ENCODE results near the gene MAB21L3. TPM values are rescaled to one million over a fixed set of nuclear protein-coding genes. Genes with fewer than 3 reads are reported as not detected.

MAB21L3 gene
- total RNA-seq, 1 experiment from 2014 or later = 1.4 TPM

DNA sequence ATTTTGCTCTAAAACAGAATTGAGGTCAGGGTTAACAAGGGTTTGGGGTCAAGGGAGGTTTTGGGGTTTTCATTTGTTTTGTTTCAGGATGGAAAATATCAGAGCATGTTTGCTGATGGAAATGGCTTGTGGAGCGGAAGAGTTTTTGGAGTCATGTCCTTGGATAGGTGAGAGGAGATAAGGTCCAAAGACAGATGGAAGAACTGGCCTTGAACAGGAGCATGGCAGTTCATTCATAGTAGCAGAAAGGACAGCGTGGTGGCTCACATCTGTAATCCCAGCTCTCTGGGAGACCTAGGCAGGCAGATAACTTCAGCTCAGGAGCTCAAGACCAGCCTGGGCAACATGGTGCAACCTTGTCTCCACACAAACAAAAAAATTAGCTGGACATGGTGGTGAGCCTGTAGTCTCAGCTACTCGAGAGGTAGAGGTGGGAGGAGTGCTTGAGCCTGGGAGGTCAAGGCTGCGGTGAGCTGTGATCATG is 65.1 kb downstream of the MAB21L3 start:
- no peaks in the 10 kb centered on the region for H3K9me3 ChIP-seq (ENCODE audit: low read length)
- no peaks in the 10 kb centered on the region for H4K20me1 ChIP-seq (ENCODE audit: low read length)
- no peak overlapping the region for H3K9ac ChIP-seq (ENCODE audit: low read length)
- no peaks in the 10 kb centered on the region for H3K79me2 ChIP-seq (ENCODE audit: low read length)
- no peak overlapping the region for H3K4me3 ChIP-seq (ENCODE audit: low read length)
- no TSS peak for BruUV-seq (replicated peaks)
- ChIA-PET CTCF (no interaction called here), POLR2A (ENCODE audit: unreplicated experiment) (no interaction called here)
- no peak for ATAC-seq
- TF ChIP-seq EZH2 (IDR thresholded peaks at IDR 0.05; ENCODE audit: low read length, unreplicated experiment) (no peak), EZH2phosphoT487 (IDR thresholded peaks at IDR 0.05; ENCODE audit: borderline replicate concordance, low read length) (no peak)
- TF ChIP-seq, protein P1, sequence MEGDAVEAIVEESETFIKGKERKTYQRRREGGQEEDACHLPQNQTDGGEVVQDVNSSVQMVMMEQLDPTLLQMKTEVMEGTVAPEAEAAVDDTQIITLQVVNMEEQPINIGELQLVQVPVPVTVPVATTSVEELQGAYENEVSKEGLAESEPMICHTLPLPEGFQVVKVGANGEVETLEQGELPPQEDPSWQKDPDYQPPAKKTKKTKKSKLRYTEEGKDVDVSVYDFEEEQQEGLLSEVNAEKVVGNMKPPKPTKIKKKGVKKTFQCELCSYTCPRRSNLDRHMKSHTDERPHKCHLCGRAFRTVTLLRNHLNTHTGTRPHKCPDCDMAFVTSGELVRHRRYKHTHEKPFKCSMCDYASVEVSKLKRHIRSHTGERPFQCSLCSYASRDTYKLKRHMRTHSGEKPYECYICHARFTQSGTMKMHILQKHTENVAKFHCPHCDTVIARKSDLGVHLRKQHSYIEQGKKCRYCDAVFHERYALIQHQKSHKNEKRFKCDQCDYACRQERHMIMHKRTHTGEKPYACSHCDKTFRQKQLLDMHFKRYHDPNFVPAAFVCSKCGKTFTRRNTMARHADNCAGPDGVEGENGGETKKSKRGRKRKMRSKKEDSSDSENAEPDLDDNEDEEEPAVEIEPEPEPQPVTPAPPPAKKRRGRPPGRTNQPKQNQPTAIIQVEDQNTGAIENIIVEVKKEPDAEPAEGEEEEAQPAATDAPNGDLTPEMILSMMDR (conservative IDR thresholded peaks at IDR 0.05; ENCODE audit: low read depth, low read length) = no peak
- no peak overlapping the region for H3K27ac ChIP-seq (ENCODE audit: low read length)
- H3K27me3 ChIP-seq (ENCODE audit: low read length) = 0 out of 2 replicates have a peak, but pooled peaks cover 7% of the 10 kb centered on the region
- H3K36me3 ChIP-seq (ENCODE audit: low read depth, low read length) = no peaks in the 10 kb centered on the region
- H3K4me1 ChIP-seq (ENCODE audit: insufficient read depth, low read length) = no peaks in the 10 kb centered on the region
- H3K9me2 ChIP-seq (replicated peaks; ENCODE audit: low read length) = no peaks in the 10 kb centered on the region
- no peak for DNase-seq
- no peak overlapping the region for H3K4me2 ChIP-seq (ENCODE audit: low read length)
- intact Hi-C loops (cut with micrococcal nuclease) = no loop called here
- no peak overlapping the region for H2AFZ ChIP-seq (ENCODE audit: low read length)
- no peaks in the 10 kb centered on the region for H3F3A ChIP-seq (ENCODE audit: low read length, unreplicated experiment)

DNA sequence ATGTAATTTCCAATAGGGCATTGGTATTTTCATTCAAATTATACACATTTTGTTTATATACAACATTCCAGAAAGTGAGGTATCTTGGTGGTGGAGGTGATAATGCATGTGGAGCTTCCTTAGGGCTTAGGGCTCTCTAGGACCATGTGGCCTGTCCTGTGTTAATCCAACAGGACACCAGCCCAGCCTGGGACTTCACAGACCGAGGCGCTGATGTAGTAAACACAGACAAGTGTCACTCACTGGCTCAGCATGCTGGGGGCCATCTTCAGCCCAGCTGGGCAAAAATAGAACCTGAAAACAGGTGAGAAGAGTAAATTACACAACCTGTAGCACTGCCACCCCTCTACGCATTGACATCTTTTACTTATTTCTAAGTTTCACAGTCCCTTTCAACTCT is 66.7 kb downstream of the MAB21L3 start:
- Histone ChIP-seq H3K27me3 (ENCODE audit: low read length) (peaks cover 9% of the 10 kb centered on the region), H3K36me3 (ENCODE audit: low read depth, low read length) (no peaks in the 10 kb centered on the region), H3K27ac (ENCODE audit: low read length) (no peak overlapping the region), H3K9me3 (ENCODE audit: low read length) (no peaks in the 10 kb centered on the region), H3K4me2 (ENCODE audit: low read length) (no peak overlapping the region), H3K79me2 (ENCODE audit: low read length) (no peaks in the 10 kb centered on the region), H4K20me1 (ENCODE audit: low read length) (no peaks in the 10 kb centered on the region), H3F3A (ENCODE audit: low read length, unreplicated experiment) (no peaks in the 10 kb centered on the region), H3K9me2 (replicated peaks; ENCODE audit: low read length) (no peaks in the 10 kb centered on the region), H2AFZ (ENCODE audit: low read length) (no peak overlapping the region), H3K9ac (ENCODE audit: low read length) (no peak overlapping the region), H3K4me1 (ENCODE audit: insufficient read depth, low read length) (no peaks in the 10 kb centered on the region), H3K4me3 (ENCODE audit: low read length) (no peak overlapping the region)
- DNase-seq (no peak), ATAC-seq (no peak)
- POLR2A ChIA-PET (ENCODE audit: unreplicated experiment) = no interaction called here
- BruUV-seq (replicated peaks) = no TSS peak
- CTCF ChIA-PET = no interaction called here
- intact Hi-C loops (cut with micrococcal nuclease) = no loop called here
- no peak for TF ChIP-seq EZH2 (IDR thresholded peaks at IDR 0.05; ENCODE audit: low read length, unreplicated experiment)
- no peak for TF ChIP-seq EZH2phosphoT487 (IDR thresholded peaks at IDR 0.05; ENCODE audit: borderline replicate concordance, low read length)
- TF ChIP-seq, protein P1 (conservative IDR thresholded peaks at IDR 0.05; ENCODE audit: low read depth, low read length) = no peak

DNA sequence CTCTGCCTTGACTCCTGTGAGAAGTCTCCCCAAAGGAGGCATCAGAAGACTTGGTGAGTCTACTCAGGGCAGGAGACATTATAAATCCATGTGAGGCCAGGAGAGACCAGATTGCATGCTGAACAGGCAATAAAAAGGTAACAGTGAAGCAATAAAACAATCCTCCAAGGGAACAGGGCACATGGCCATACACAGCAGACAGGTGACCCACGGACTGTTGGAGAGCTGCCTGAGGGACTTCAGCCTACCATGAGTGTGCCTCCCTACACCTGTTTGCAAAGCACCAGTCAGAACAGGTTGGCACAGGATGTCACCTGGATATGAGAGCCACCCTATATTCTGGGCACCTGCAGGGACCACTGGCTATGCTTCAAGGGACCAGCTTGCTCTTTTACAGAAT is 67.6 kb downstream of the MAB21L3 start:
- Histone ChIP-seq H3K9ac (ENCODE audit: low read length) (no peak overlapping the region), H3K9me3 (ENCODE audit: low read length) (no peaks in the 10 kb centered on the region), H4K20me1 (ENCODE audit: low read length) (no peaks in the 10 kb centered on the region), H2AFZ (ENCODE audit: low read length) (no peak overlapping the region), H3F3A (ENCODE audit: low read length, unreplicated experiment) (no peaks in the 10 kb centered on the region), H3K36me3 (ENCODE audit: low read depth, low read length) (no peaks in the 10 kb centered on the region), H3K9me2 (replicated peaks; ENCODE audit: low read length) (no peaks in the 10 kb centered on the region), H3K79me2 (ENCODE audit: low read length) (no peaks in the 10 kb centered on the region), H3K4me2 (ENCODE audit: low read length) (no peak overlapping the region), H3K4me1 (ENCODE audit: insufficient read depth, low read length) (no peaks in the 10 kb centered on the region), H3K4me3 (ENCODE audit: low read length) (no peak overlapping the region), H3K27ac (ENCODE audit: low read length) (no peak overlapping the region), H3K27me3 (ENCODE audit: low read length) (peaks cover 17% of the 10 kb centered on the region)
- CTCF ChIA-PET = no interaction called here
- ATAC-seq (no peak), DNase-seq (no peak)
- TF ChIP-seq EZH2 (IDR thresholded peaks at IDR 0.05; ENCODE audit: low read length, unreplicated experiment) (no peak), EZH2phosphoT487 (IDR thresholded peaks at IDR 0.05; ENCODE audit: borderline replicate concordance, low read length) (no peak)
- TF ChIP-seq, protein P1 (conservative IDR thresholded peaks at IDR 0.05; ENCODE audit: low read depth, low read length) = no peak
- intact Hi-C loops (cut with micrococcal nuclease) = no loop called here
- BruUV-seq (replicated peaks) = no TSS peak
- POLR2A ChIA-PET (ENCODE audit: unreplicated experiment) = no interaction called here

All from PC-3 (cell line).